GM12878 (cell line): ENCODE measurements around the gene APC2. TPM values are rescaled to one million over a fixed set of nuclear protein-coding genes. Genes with fewer than 3 reads are reported as not detected.

Experiments used
- ATAC-seq: fragments of 200-7000 bp; cut with Tn5 transposase; 3 replicates; pipeline ENCODE4 v1.9.1; 2020; ENCODE audit warnings: mild to moderate bottlenecking, moderate library complexity
- BruUV-seq: library from RNA; stranded (reverse); fragments of 400-500 nt; replicated peaks from 2 replicates; lab custom pipeline; 2021; lab: Mats Ljungman, UMichigan
- CTCF ChIA-PET: fragments of 300-600 bp; sonication (Branson Sonifier 250); formaldehyde crosslinking; extraction: SDS; loops from one replicate; lab custom pipeline; 2021; ENCODE audit warnings: inconsistent platforms; lab: Yijun Ruan, JAX
- POLR2A ChIA-PET: fragments of 350-600 bp; formaldehyde crosslinking; extraction: SDS; loops from one replicate; lab custom pipeline; 2021; ENCODE audit warnings: inconsistent platforms; lab: Charles Lee
- RAD21 ChIA-PET: fragments of 300-600 bp; sonication (Branson Sonifier 250); formaldehyde crosslinking; loops from one replicate; lab custom pipeline; 2023; ENCODE audit warnings: antibody characterized with exemption; ENCODE audit not compliant: unreplicated experiment; lab: Charles Lee
- SMC1A ChIA-PET: fragments of 300-600 bp; sonication (Branson Sonifier 250); formaldehyde crosslinking; loops from one replicate; lab custom pipeline; 2023; ENCODE audit not compliant: unreplicated experiment, uncharacterized antibody; lab: Charles Lee
- DNase-seq: peaks from one replicate; pipeline ENCODE4 v3.0.0-alpha.2; 2011; ENCODE audit warnings: low read depth, low spot score
- FAIRE-seq: peaks from 3 replicates; lab custom pipeline; 2011; peaks lifted over from hg19 to GRCh38; lab: Jason Lieb, UNC
- H2AFZ ChIP-seq: 2 replicates; pipeline ENCODE4 v1.6.0; 2011; ENCODE audit warnings: low read depth, low read length, control low read depth; ENCODE audit not compliant: control insufficient read depth
- H3K27ac ChIP-seq: 2 replicates; pipeline ENCODE4 v1.5.1; 2011; ENCODE audit warnings: control low read depth; ENCODE audit not compliant: control insufficient read depth, insufficient read depth
- H3K27me3 ChIP-seq, 2 experiments: replicated peaks in 1 of 2; 2 replicates each; pipeline versions ENCODE4 v1.6.0 to v1.6.1; 2011; ENCODE audit warnings: low read length in 1 of 2; ENCODE audit not compliant: control insufficient read depth in 2 of 2, insufficient read depth in 2 of 2
- H3K36me3 ChIP-seq, 2 experiments: 2 replicates each; pipeline ENCODE4 v1.5.1; 2011; ENCODE audit warnings: low read length in 1 of 2; ENCODE audit not compliant: control insufficient read depth in 2 of 2, insufficient read depth in 2 of 2
- H3K4me1 ChIP-seq: 2 replicates; pipeline ENCODE4 v1.6.1; 2011; ENCODE audit warnings: mild to moderate bottlenecking, low read length, moderate library complexity, mixed read lengths; ENCODE audit not compliant: control insufficient read depth, insufficient read depth
- H3K4me2 ChIP-seq: 2 replicates; pipeline ENCODE4 v1.6.0; 2011; ENCODE audit warnings: control low read depth; ENCODE audit not compliant: control insufficient read depth, insufficient read depth
- H3K4me3 ChIP-seq: fragments of 200-600 bp; sonication (generic); 2 replicates; pipeline ENCODE4 v1.5.1; 2016
- H3K79me2 ChIP-seq: 2 replicates; pipeline ENCODE4 v1.6.0; 2011; ENCODE audit warnings: low read length; ENCODE audit not compliant: control insufficient read depth, insufficient read depth
- H3K9ac ChIP-seq: 2 replicates; pipeline ENCODE4 v1.8.0; 2011; ENCODE audit warnings: low read length, control low read depth, mixed read lengths; ENCODE audit not compliant: control insufficient read depth, insufficient read depth
- H3K9me3 ChIP-seq: replicated peaks from 3 replicates; pipeline ENCODE4 v1.5.1; 2011; ENCODE audit warnings: mild to moderate bottlenecking, low read length; ENCODE audit not compliant: control insufficient read depth, insufficient read depth
- H4K20me1 ChIP-seq: 2 replicates; pipeline ENCODE4 v1.6.0; 2011; ENCODE audit not compliant: control insufficient read depth, insufficient read depth
- CREM ChIP-seq: IDR thresholded peaks from 2 replicates; pipeline ENCODE4 v1.6.1; 2014; ENCODE audit warnings: antibody characterized with exemption, low read depth
- FOXK2 ChIP-seq: fragments of 450-650 bp; IDR thresholded peaks from 2 replicates; pipeline ENCODE4 v1.6.1; 2017; ENCODE audit warnings: mild to moderate bottlenecking, moderate library complexity
- MYC ChIP-seq: IDR thresholded peaks from 2 replicates; pipeline ENCODE4 v1.6.1; 2011; ENCODE audit warnings: mild to moderate bottlenecking, low read length, moderate library complexity, inconsistent platforms; ENCODE audit not compliant: insufficient read depth, insufficient replicate concordance, insufficient read length, severe bottlenecking
- NR2C1 ChIP-seq: fragments of 450-650 bp; IDR thresholded peaks from 2 replicates; pipeline ENCODE4 v1.6.1; 2017; ENCODE audit warnings: antibody characterized with exemption, mild to moderate bottlenecking, moderate library complexity
- NR2F1 ChIP-seq: fragments of 450-650 bp; conservative IDR thresholded peaks from 2 replicates; pipeline ENCODE4 v1.6.1; 2017; ENCODE audit warnings: mild to moderate bottlenecking
- POLR2AphosphoS5 ChIP-seq: IDR thresholded peaks from 2 replicates; pipeline ENCODE4 v1.6.1; 2011; ENCODE audit warnings: mild to moderate bottlenecking, low read length, inconsistent platforms
- SMC3 ChIP-seq: IDR thresholded peaks from 2 replicates; pipeline ENCODE4 v1.6.1; 2011; ENCODE audit warnings: low read length, improper control_type of control experiment, borderline replicate concordance
- SUZ12 ChIP-seq: fragments of 200-600 bp; sonication (generic); IDR thresholded peaks from one replicate; pipeline ENCODE4 v1.6.1; 2018; ENCODE audit warnings: antibody characterized with exemption, mild to moderate bottlenecking; ENCODE audit not compliant: unreplicated experiment
- TARDBP ChIP-seq: IDR thresholded peaks from 2 replicates; pipeline ENCODE4 v1.6.1; 2016; ENCODE audit warnings: borderline replicate concordance
- YY1 ChIP-seq: IDR thresholded peaks from 2 replicates; pipeline ENCODE4 v1.6.1; 2011; ENCODE audit warnings: low read depth, mild to moderate bottlenecking, low read length
- ZBTB4 ChIP-seq: fragments of 450-650 bp; formaldehyde crosslinking; IDR thresholded peaks from 2 replicates; pipeline ENCODE4 v1.4.0; 2022; ENCODE audit warnings: mild to moderate bottlenecking, moderate library complexity
- ZZZ3 ChIP-seq: IDR thresholded peaks from 2 replicates; pipeline ENCODE4 v1.6.1; 2011; ENCODE audit warnings: low read depth; ENCODE audit not compliant: control insufficient read depth, insufficient read length
- WGBS: methylation state at CpG from one replicate; pipeline ENCODE4 v1.1.6; 2016; ENCODE audit warnings: low lambda C conversion rate; ENCODE audit not compliant: insufficient replicate concordance, insufficient coverage; ENCODE audit errors: missing lambda C conversion rate; 5-methylcytosine and 5-hydroxymethylcytosine counted together
- in situ Hi-C: fragments of 300-500 bp; cut with MboI; formaldehyde crosslinking; loops from 9 replicates; pipeline ENCODE4 v1.14.3; 2018; ENCODE audit warnings: mixed read lengths
- intact Hi-C: fragments of 100-400 bp; cut with micrococcal nuclease; formaldehyde crosslinking; loops from one replicate; pipeline ENCODE4 v1.14.2; 2022; ENCODE audit not compliant: unreplicated experiment
- polyA plus RNA-seq, 11 experiments: library from polyadenylated mRNA; depleted of rRNA in 4 of 11; unstranded in 6 of 11; stranded (reverse) in 5 of 11; fragments of >200 nt; fragmentation: Nextera tagmentation in 4 of 11; fragmentation: Illumina TruSeq in 1 of 11; extraction: Ambion mirVana in 4 of 11; extraction: Trizol in 1 of 11; gene quantifications; 1 replicate in 1 of 11; 2 replicates in 10 of 11; pipeline versions ENCODE4 v1.2.1 to v1.2.3, GENCODE V29; 2011 to 2016; ENCODE audit warnings: inconsistent platforms in 2 of 11, missing spikeins in 2 of 11, low read depth in 1 of 11
- total RNA-seq, 4 experiments: library from RNA; depleted of rRNA in 3 of 4; stranded (reverse); fragments of >200 nt in 3 of 4; fragmentation: Illumina TruSeq in 1 of 4; extraction: Trizol in 1 of 4; gene quantifications; 2 replicates each; pipeline versions ENCODE4 v1.2.1 to v1.2.3, GENCODE V29; 2013 to 2021

Gene APC2
- total and polyA plus RNA-seq, 10 of the 15 experiments (the other 5 are each of a cell fraction or from before 2014, with no cell fraction given), result under 0.01 to 0.73 (median 0.04) TPM; not detected in 5

DNA sequence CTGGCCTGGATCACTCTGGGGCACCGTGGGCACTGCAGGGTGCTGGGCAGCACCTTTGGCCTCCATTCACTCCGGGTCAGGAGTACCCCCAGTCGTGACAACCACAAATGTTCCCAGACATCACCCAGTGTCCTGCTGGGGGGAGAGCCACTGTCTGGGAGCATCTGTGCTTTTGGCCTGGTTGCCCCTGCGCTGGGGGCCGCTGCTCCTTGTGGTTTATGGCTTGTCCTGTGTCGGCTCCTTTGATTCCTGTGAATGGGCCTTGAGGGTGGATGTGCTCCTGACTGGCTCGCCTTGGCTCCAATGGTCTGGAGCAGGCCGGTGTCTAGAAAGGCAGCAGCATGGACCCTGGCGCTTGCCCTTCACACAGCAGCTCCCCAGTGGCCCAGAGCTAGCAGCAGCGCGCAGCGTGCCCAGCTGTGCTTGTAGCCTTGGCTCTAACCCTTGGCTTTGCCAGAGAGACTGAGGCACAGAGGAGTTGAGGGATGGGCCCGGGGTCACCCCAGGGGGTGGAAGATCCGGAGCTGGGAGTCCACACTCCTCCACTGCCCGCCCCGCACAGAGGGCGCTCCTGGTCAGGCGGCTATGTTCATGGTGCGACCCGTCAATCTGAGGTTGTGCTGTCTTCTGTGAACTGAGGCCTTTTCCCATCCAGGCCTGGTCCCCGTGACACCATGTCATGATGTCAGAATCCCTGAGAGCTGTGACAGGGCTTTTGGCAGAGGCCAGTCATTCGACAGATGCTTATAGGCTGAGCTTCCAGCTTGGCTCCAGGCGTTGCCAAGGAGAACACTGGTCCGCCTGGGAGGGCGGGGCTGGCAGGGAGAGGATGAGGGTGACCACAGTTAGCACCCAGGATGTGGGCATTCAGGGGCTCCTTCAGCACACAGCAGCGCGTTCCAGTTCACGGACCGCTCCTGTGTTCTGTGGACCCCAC, 38.4 kb upstream of the APC2 start:
- POLR2A ChIA-PET, result no interaction called here
- peaks cover 88% of the 10 kb centered on the region for H3K79me2 ChIP-seq
- no peak overlapping the region for H3K9ac ChIP-seq
- no peak overlapping the region for H3K27ac ChIP-seq
- WGBS, result 81% methylated on average over 28 of the region's 29 CpGs
- TF ChIP-seq ZBTB4 (CRISPR knock-in tag), result no peak
- no peak for TF ChIP-seq FOXK2
- no peak for TF ChIP-seq TARDBP
- no peak for TF ChIP-seq MYC
- no peak for TF ChIP-seq POLR2AphosphoS5
- no peak for TF ChIP-seq SUZ12
- TF ChIP-seq YY1, result no peak
- no peak for TF ChIP-seq ZZZ3
- TF ChIP-seq CREM, result no peak
- no peak for TF ChIP-seq NR2F1
- TF ChIP-seq SMC3, result no peak
- TF ChIP-seq NR2C1, result no peak
- TF ChIP-seq, all 136 proteins: peak for 0
- no TSS peak for BruUV-seq
- ChIA-PET CTCF (no interaction called here), RAD21 (no interaction called here), SMC1A (no interaction called here)
- no peak for DNase-seq
- FAIRE-seq, result no peak
- Histone ChIP-seq H3K4me1 (peaks cover 44% of the 10 kb centered on the region), H4K20me1 (peaks cover 35% of the 10 kb centered on the region), H3K4me2 (peak overlapping the region; percentile 28; the same call in 1 of the 2 replicates), H3K36me3 (peaks cover 5 to 28% of the 10 kb centered on the region in 2 experiments), H3K9me3 (no peaks in the 10 kb centered on the region), H3K4me3 (no peak overlapping the region), H3K27me3 (no peaks in the 10 kb centered on the region), H2AFZ (no peak overlapping the region)
- in situ Hi-C loops, result no loop called here
- ATAC-seq, result no peak
- intact Hi-C loops, result no loop called here
